Measurements from ENCODE around the gene PROS1. TPM values are rescaled to one million over a fixed set of nuclear protein-coding genes. Genes with fewer than 3 reads are reported as not detected.
A peak's percentile ranks its signal among the peaks of the same experiment; 100 is the strongest.
"Not testable (repeated sequence)": the region's sequence is repeated elsewhere in the genome, so short reads cannot be mapped to it uniquely, and the experiment has no call there.

Gene PROS1
- total RNA-seq, 2 donors from 2014 or later, result 1.8 to 3.0 TPM

- DNase-seq (ENCODE audit: low spot score in 2 of 2), result no peak
- no peaks in the 10 kb centered on the region for H3K9me3 Mint-ChIP-seq
- no peaks in the 10 kb centered on the region for H3K36me3 Mint-ChIP-seq
- ATAC-seq, result no peak
- no peak overlapping the region for H3K27ac Mint-ChIP-seq
Measured at GRCh38 chr3:93924491-93924890, 49.2 kb downstream of the PROS1 start.

GRCh38 chr3:93923006-93923405 is 50.7 kb downstream of the PROS1 start:
- ATAC-seq (no peak), DNase-seq (ENCODE audit: low spot score in 2 of 2) (no peak)
- Mint-ChIP-seq H3K9me3 (no peaks in the 10 kb centered on the region), H3K27ac (no peak overlapping the region), H3K36me3 (no peaks in the 10 kb centered on the region)

- H3K9me3 Mint-ChIP-seq; H3K27ac Mint-ChIP-seq; H3K36me3 Mint-ChIP-seq; DNase-seq (ENCODE audit: low spot score in 2 of 2); ATAC-seq: not testable (repeated sequence)
Measured at GRCh38 chr3:93917546-93918029, 56.1 kb downstream of the PROS1 start.

- not testable (repeated sequence) for ATAC-seq; H3K36me3 Mint-ChIP-seq; DNase-seq (ENCODE audit: low spot score in 2 of 2); H3K9me3 Mint-ChIP-seq; H3K27ac Mint-ChIP-seq
Measured at GRCh38 chr3:93913623-93914022, 60.1 kb downstream of the PROS1 start.

- Mint-ChIP-seq H3K9me3 (peaks cover 4% of the 10 kb centered on the region in 2 donors), H3K27ac (no peak overlapping the region), H3K36me3 (peaks cover 0 to 4% of the 10 kb centered on the region in 2 donors)
- DNase-seq (ENCODE audit: low spot score in 2 of 2) (no peak), ATAC-seq (no peak)
Measured at GRCh38 chr3:93911206-93911605, 62.5 kb downstream of the PROS1 start.

GRCh38 chr3:93910097-93910496 is 63.6 kb downstream of the PROS1 start:
- ATAC-seq (no peak), DNase-seq (ENCODE audit: low spot score in 2 of 2) (no peak)
- peaks cover 4% of the 10 kb centered on the region in 2 donors for H3K9me3 Mint-ChIP-seq
- H3K27ac Mint-ChIP-seq, result no peak overlapping the region
- peaks cover 0 to 4% of the 10 kb centered on the region in 2 donors for H3K36me3 Mint-ChIP-seq

- Mint-ChIP-seq H3K9me3 (peaks cover 0 to 4% of the 10 kb centered on the region in 2 donors), H3K36me3 (peaks cover 0 to 4% of the 10 kb centered on the region in 2 donors), H3K27ac (no peak overlapping the region)
- ATAC-seq, result no peak
- no peak for DNase-seq (ENCODE audit: low spot score in 2 of 2)
Measured at GRCh38 chr3:93907132-93907531, 66.6 kb downstream of the PROS1 start.

GRCh38 chr3:93906245-93906644 is 67.5 kb downstream of the PROS1 start:
- no peak for DNase-seq (ENCODE audit: low spot score in 2 of 2)
- ATAC-seq, result no peak
- no peak overlapping the region for H3K27ac Mint-ChIP-seq
- H3K36me3 Mint-ChIP-seq, result peaks cover 0 to 4% of the 10 kb centered on the region in 2 donors
- peaks cover 0 to 4% of the 10 kb centered on the region in 2 donors for H3K9me3 Mint-ChIP-seq

- H3K36me3 Mint-ChIP-seq, result peaks cover 0 to 4% of the 10 kb centered on the region in 2 donors
- ATAC-seq (no peak), DNase-seq (ENCODE audit: low spot score in 2 of 2) (no peak)
- peak overlapping the region in 1 of 2 donors; percentile 3 for H3K27ac Mint-ChIP-seq
- peaks cover 0 to 4% of the 10 kb centered on the region in 2 donors for H3K9me3 Mint-ChIP-seq
Measured at GRCh38 chr3:93904568-93904967, 69.1 kb downstream of the PROS1 start.

GRCh38 chr3:93878250-93879017 is 95.3 kb downstream of the PROS1 start:
- H3K9me3 Mint-ChIP-seq; DNase-seq (ENCODE audit: low spot score in 2 of 2); H3K36me3 Mint-ChIP-seq; H3K27ac Mint-ChIP-seq; ATAC-seq: not testable (repeated sequence)

- DNase-seq (ENCODE audit: low spot score in 2 of 2); ATAC-seq; H3K9me3 Mint-ChIP-seq; H3K36me3 Mint-ChIP-seq; H3K27ac Mint-ChIP-seq: not testable (repeated sequence)
Measured at GRCh38 chr3:93877427-93877826, 96.3 kb downstream of the PROS1 start.

- DNase-seq (ENCODE audit: low spot score in 2 of 2); ATAC-seq; H3K9me3 Mint-ChIP-seq; H3K36me3 Mint-ChIP-seq; H3K27ac Mint-ChIP-seq: not testable (repeated sequence)
Measured at GRCh38 chr3:93873412-93873811, 100.3 kb downstream of the PROS1 start.

GRCh38 chr3:93867425-93867824 is 106.3 kb downstream of the PROS1 start:
- no peak for DNase-seq (ENCODE audit: low spot score in 2 of 2)
- H3K36me3 Mint-ChIP-seq, result no peaks in the 10 kb centered on the region
- ATAC-seq, result no peak
- H3K9me3 Mint-ChIP-seq, result peaks cover 0 to 5% of the 10 kb centered on the region in 2 donors
- H3K27ac Mint-ChIP-seq, result no peak overlapping the region

GRCh38 chr3:93861017-93861416 is 112.7 kb downstream of the PROS1 start:
- no peaks in the 10 kb centered on the region for H3K36me3 Mint-ChIP-seq
- DNase-seq (ENCODE audit: low spot score in 2 of 2), result no peak
- no peak for ATAC-seq
- H3K27ac Mint-ChIP-seq, result no peak overlapping the region
- no peaks in the 10 kb centered on the region for H3K9me3 Mint-ChIP-seq

GRCh38 chr3:93855401-93855800 is 118.3 kb downstream of the PROS1 start:
- DNase-seq (ENCODE audit: low spot score in 2 of 2), result no peak
- no peak for ATAC-seq
- peaks cover 8% of the 10 kb centered on the region in 2 donors for H3K9me3 Mint-ChIP-seq
- H3K36me3 Mint-ChIP-seq, result no peaks in the 10 kb centered on the region
- no peak overlapping the region for H3K27ac Mint-ChIP-seq

GRCh38 chr3:93852228-93852627 is 121.5 kb downstream of the PROS1 start:
- not testable (repeated sequence) for ATAC-seq; DNase-seq (ENCODE audit: low spot score in 2 of 2); H3K27ac Mint-ChIP-seq; H3K36me3 Mint-ChIP-seq
- peaks cover 16 to 18% of the 10 kb centered on the region in 2 donors for H3K9me3 Mint-ChIP-seq

- no peak for DNase-seq (ENCODE audit: low spot score in 2 of 2)
- no peak for ATAC-seq
- Mint-ChIP-seq H3K9me3 (peaks cover 0 to 4% of the 10 kb centered on the region in 2 donors), H3K27ac (no peak overlapping the region), H3K36me3 (no peaks in the 10 kb centered on the region)
Measured at GRCh38 chr3:93843981-93844380, 129.7 kb downstream of the PROS1 start.

- H3K27ac Mint-ChIP-seq, H3K9me3 Mint-ChIP-seq: not testable (repeated sequence)
Measured at GRCh38 chr3:93839193-93839592, 134.5 kb downstream of the PROS1 start.

More at GRCh38 chr3:93839193-93839592, 134.5 kb downstream of the PROS1 start:
- DNase-seq (ENCODE audit: low spot score in 2 of 2); H3K36me3 Mint-ChIP-seq; ATAC-seq: not testable (repeated sequence)
